Loucy (cell line): ENCODE data around the gene PDE10A.

Experiments
- CTCF ChIP-seq: fragments of 200-600 bp; sonication (generic); conservative IDR thresholded peaks from 2 replicates; pipeline ENCODE4 v1.5.1; 2014; ENCODE audit warnings: mild to moderate bottlenecking, antibody characterized with exemption, low read length
- EZH2phosphoT487 ChIP-seq: fragments of 200-600 bp; IDR thresholded peaks from 2 replicates; pipeline ENCODE4 v1.6.1; 2018; ENCODE audit warnings: antibody characterized with exemption, mild to moderate bottlenecking, moderate library complexity, borderline replicate concordance

GRCh38 chr6:165621940-165622339 is 41.1 kb downstream of the PDE10A start:
- no peak for TF ChIP-seq CTCF
- TF ChIP-seq EZH2phosphoT487, result no peak
